CD4-positive, alpha-beta T cell treated with Interleukin-21 for 1 hour (primary cell): ENCODE data around the gene BPIFA3.
"Not testable (repeated sequence)": the region's sequence is repeated elsewhere in the genome, so short reads cannot be mapped to it uniquely, and the experiment has no call there.

ENCODE experiments used
- DNase-seq: peaks from one replicate; pipeline ENCODE4 v3.0.0-alpha.2; 2020

Gene BPIFA3

GRCh38 chr20:33217052-33217451 is at the start of gene BPIFA3:
TSS of gene BPIFA3 (plus strand) at chr20:33217352. CDS start at chr20:33217537, 185 bp downstream.
- no peak for DNase-seq

- no peak for DNase-seq
Measured at GRCh38 chr20:33167859-33168258, 49.3 kb upstream of the BPIFA3 start, which contains the start of gene BPIFA2. TSS of gene BPIFA2 (plus strand) at chr20:33168159. CDS start at chr20:33169146, 987 bp downstream.

- no peak for DNase-seq
Measured at GRCh38 chr20:33169176-33169794, 47.9 kb upstream of the BPIFA3 start.

GRCh38 chr20:33172781-33173180 is 44.4 kb upstream of the BPIFA3 start:
- no peak for DNase-seq

GRCh38 chr20:33175123-33175522 is 42.0 kb upstream of the BPIFA3 start:
- DNase-seq, result no peak

GRCh38 chr20:33176101-33176500 is 41.1 kb upstream of the BPIFA3 start:
- no peak for DNase-seq

GRCh38 chr20:33177866-33178265 is 39.3 kb upstream of the BPIFA3 start:
- no peak for DNase-seq

GRCh38 chr20:33178726-33179125 is 38.4 kb upstream of the BPIFA3 start:
- DNase-seq, result no peak

GRCh38 chr20:33180169-33180568 is 37.0 kb upstream of the BPIFA3 start:
- DNase-seq, result no peak

GRCh38 chr20:33181482-33182093 is 35.6 kb upstream of the BPIFA3 start:
- DNase-seq, result no peak

- DNase-seq, result no peak
Measured at GRCh38 chr20:33183312-33183711, 33.8 kb upstream of the BPIFA3 start.

GRCh38 chr20:33185031-33185590 is 32.0 kb upstream of the BPIFA3 start:
- not testable (repeated sequence) for DNase-seq

GRCh38 chr20:33187491-33187890 is 29.7 kb upstream of the BPIFA3 start:
- DNase-seq, result no peak

- no peak for DNase-seq
Measured at GRCh38 chr20:33188421-33188820, 28.7 kb upstream of the BPIFA3 start.

GRCh38 chr20:33191484-33191883 is 25.7 kb upstream of the BPIFA3 start:
- DNase-seq, result no peak

- no peak for DNase-seq
Measured at GRCh38 chr20:33191955-33192354, 25.2 kb upstream of the BPIFA3 start.

- no peak for DNase-seq
Measured at GRCh38 chr20:33192912-33193501, 24.1 kb upstream of the BPIFA3 start.

GRCh38 chr20:33199026-33199425 is 18.1 kb upstream of the BPIFA3 start:
- DNase-seq, result no peak

- no peak for DNase-seq
Measured at GRCh38 chr20:33202451-33202850, 14.7 kb upstream of the BPIFA3 start.

GRCh38 chr20:33203444-33203843 is 13.7 kb upstream of the BPIFA3 start:
- no peak for DNase-seq

GRCh38 chr20:33209789-33210188 is 7.4 kb upstream of the BPIFA3 start:
- peak; percentile 6 for DNase-seq

GRCh38 chr20:33210371-33210770 is 6.8 kb upstream of the BPIFA3 start:
- DNase-seq, result no peak

- peak; percentile 5 for DNase-seq
Measured at GRCh38 chr20:33211817-33212424, 5.2 kb upstream of the BPIFA3 start.

- DNase-seq, result no peak
Measured at GRCh38 chr20:33224399-33224798, 7.2 kb downstream of the BPIFA3 start.
